Measurements from ENCODE around the gene VPS13D.

The VPS13D gene

GRCh38 chr1:12228979-12229378 lies 851 bp upstream of the VPS13D start:
- DNase-seq (ENCODE audit: low read depth in 3 of 3), result no peak

DNA sequence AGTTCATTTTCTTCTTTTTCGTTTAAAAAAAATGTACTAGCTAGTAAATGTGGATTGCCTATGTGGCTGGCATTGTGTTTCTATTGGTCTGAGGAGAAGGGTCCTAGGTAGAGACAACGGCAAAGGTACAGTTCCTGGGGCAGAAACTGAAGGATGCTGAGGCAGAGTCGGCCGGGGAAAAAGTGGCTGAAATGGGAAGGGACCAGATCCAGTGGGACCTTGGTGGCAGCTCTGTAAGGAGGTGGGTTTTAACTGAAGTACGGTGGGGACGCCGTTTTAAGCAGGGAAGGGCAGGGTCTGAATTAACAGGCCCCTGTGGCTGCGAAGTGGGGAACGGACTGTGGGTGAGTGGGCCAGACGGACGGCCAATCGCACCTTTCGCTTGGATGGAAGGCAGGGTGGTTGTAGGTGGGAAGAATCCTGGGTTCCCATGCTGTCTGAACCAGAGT lies 420 bp upstream of the VPS13D start:
- no peak for DNase-seq (ENCODE audit: low read depth in 3 of 3)

- no peak for DNase-seq (ENCODE audit: low read depth in 3 of 3)
Measured at GRCh38 chr1:12230549-12231275, 882 bp downstream of the VPS13D start.

DNA sequence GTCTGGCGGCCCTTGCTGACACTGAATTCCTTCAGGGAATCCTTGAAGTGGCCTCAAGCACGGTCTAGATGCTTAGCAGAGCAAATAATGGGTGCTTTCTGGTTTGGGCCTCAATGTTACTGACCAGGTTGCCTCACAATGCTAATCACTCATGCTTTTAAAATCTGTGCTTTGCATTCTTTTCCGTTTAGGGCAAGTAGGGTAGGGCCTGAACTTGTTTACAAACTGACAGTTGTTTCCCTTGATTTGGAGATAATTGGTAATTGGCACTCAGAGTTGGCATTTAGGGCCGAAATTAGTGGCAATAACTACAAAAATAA lies 1.4 kb downstream of the VPS13D start:
- no peak for DNase-seq (ENCODE audit: low read depth in 3 of 3)

GRCh38 chr1:12232221-12232620 lies 2.4 kb downstream of the VPS13D start:
- DNase-seq (ENCODE audit: low read depth in 3 of 3), result no peak

GRCh38 chr1:12244078-12244477 lies 14.2 kb downstream of the VPS13D start:
- no peak for DNase-seq (ENCODE audit: low read depth in 3 of 3)

GRCh38 chr1:12244585-12244984 lies 14.8 kb downstream of the VPS13D start:
- no peak for DNase-seq (ENCODE audit: low read depth in 3 of 3)

GRCh38 chr1:12245116-12245515 lies 15.3 kb downstream of the VPS13D start:
- no peak for DNase-seq (ENCODE audit: low read depth in 3 of 3)

DNA sequence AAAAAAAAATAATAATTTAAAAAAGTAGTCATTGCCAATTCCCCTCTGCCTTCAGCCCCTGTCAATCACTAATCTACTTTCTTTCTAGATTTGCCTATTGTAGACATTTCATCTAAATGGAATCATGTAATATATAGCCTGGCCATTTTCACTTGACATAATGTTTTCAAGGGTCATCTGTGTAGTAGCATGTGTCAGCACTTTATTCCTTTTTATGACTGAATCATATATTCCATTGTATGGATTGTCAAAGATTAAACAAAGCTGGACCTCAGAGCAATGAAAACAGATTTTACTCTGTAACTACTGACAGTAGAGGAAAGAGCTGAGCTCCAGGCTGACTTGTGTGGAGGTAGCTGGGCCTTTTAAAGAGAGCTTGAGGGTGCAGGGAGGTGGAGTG lies 15.9 kb downstream of the VPS13D start:
- DNase-seq (ENCODE audit: low read depth in 3 of 3), result no peak

- DNase-seq (ENCODE audit: low read depth in 3 of 3), result no peak
Measured at GRCh38 chr1:12246584-12246983, 16.8 kb downstream of the VPS13D start.

GRCh38 chr1:12249181-12249580 lies 19.4 kb downstream of the VPS13D start:
- DNase-seq (ENCODE audit: low read depth in 3 of 3), result no peak

GRCh38 chr1:12249748-12250147 lies 19.9 kb downstream of the VPS13D start:
- no peak for DNase-seq (ENCODE audit: low read depth in 3 of 3)

GRCh38 chr1:12251442-12251841 lies 21.6 kb downstream of the VPS13D start:
- no peak for DNase-seq (ENCODE audit: low read depth in 3 of 3)

- no peak for DNase-seq (ENCODE audit: low read depth in 3 of 3)
Measured at GRCh38 chr1:12255913-12256312, 26.1 kb downstream of the VPS13D start.

- DNase-seq (ENCODE audit: low read depth in 3 of 3), result no peak
Measured at GRCh38 chr1:12258272-12258671, 28.4 kb downstream of the VPS13D start.

DNA sequence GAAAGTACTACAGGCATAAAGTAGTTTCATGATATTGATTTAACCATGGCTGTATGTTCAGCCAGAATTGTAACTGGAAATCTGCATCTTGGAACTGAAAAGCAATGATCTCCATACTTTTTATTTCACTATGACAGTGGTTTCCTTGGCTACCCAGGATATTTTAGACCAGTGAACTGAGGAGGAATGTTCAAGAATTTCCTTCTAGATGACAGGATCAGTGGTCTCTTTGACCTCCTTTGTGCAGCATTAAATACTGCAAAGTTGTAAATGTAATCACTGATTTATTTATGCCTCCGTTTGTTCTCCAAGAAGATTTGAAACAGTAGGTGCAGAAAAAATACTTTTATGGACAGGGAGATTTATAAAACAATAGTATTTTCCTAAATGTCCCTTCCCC lies 39.5 kb downstream of the VPS13D start:
- DNase-seq (ENCODE audit: low read depth in 3 of 3), result no peak

DNA sequence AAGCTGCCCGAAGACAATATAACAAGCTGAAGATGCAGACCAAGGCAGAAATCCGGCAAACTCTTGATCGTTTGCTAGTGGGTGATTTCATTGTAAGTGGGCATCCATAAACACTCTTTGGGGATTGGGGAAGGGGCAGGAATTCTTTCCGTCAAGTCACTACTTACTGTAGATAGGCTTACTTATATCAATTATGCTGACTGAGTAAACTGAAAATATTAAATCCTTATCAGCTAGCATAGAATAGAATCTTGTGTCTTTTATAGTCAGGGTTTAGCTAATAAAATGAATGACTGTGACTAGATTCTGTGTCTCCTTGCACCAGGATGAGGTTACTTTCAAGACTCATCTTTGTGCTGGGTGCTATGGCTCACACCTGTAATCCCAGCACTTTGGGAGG lies 41.2 kb downstream of the VPS13D start:
- no peak for DNase-seq (ENCODE audit: low read depth in 3 of 3)

DNA sequence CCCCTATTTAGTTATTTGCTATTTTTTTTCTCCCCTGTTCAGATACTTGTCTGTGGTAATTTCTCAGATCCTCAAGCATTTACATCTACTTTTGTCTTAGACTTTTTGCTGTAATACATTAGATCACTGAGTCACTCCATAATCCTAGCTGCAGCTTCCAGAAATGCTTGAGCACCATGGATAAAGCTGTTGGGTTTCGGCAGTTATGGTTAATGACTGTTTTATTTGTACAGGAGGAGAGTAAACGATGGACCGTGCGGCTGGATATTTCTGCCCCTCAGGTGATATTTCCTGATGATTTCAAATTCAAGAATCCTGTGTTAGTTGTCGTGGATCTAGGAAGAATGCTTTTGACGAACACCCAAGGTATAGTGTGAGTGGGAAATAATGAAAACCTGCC lies 42.9 kb downstream of the VPS13D start:
- DNase-seq (ENCODE audit: low read depth in 3 of 3), result no peak

DNA sequence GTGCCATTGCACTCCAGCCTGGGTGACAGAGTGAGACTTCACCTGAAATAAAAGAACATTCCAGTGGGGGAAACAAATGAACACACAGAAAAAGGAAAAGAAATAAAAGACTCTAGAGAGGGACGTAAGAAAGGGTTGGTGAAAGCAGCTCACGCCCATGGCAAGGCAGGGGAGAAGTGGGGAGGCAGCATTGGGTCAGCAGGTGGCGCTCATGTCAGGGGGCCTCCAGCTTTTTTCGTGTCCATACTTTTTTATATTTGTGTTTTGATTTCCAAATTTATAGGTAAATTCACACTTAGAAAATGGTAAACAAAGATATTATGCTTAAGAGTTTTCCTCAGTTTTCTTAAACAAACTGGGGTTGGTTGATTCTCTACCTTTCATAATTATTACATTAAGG lies 45.5 kb downstream of the VPS13D start:
- DNase-seq (ENCODE audit: low read depth in 3 of 3), result peak in 2 of 3 experiments; percentile 13 to 21

DNA sequence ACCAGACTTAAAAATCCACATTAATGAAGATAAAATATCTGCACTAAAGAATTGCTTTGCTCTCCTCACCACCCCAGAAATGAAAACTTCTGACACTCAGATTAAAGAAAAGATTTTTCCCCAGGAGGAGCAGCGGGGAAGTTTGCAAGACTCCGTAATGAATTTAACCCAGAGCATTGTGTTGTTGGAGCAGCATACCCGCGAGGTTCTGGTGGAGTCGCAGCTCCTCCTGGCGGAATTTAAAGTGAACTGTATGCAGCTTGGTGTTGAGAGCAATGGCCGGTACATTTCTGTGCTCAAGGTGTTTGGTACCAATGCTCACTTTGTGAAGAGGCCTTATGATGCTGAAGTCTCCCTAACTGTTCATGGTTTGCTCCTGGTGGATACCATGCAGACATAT lies 46.4 kb downstream of the VPS13D start:
- no peak for DNase-seq (ENCODE audit: low read depth in 3 of 3)

DNA sequence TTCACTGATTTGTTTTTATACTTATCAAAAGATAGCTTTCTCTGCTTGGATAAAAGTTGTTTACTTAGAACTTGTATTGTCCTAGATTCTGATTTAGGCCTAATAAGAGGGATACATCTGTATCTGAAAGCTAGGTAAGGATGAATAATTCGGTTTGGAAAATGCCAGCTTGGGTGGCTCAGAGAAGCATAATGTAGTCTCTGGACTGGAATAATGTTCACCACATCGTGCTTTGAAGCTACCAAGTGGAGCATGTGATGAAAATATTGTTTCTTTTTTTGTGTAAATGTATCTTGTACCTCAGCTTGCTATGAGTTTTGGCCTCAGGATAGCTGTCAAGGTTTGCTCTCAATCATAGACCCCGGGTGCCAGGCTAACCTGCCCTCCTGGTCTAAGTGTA lies 49.2 kb downstream of the VPS13D start:
- no peak for DNase-seq (ENCODE audit: low read depth in 3 of 3)

GRCh38 chr1:12279728-12280464 lies 50.1 kb downstream of the VPS13D start:
- no peak for DNase-seq (ENCODE audit: low read depth in 3 of 3)

DNA sequence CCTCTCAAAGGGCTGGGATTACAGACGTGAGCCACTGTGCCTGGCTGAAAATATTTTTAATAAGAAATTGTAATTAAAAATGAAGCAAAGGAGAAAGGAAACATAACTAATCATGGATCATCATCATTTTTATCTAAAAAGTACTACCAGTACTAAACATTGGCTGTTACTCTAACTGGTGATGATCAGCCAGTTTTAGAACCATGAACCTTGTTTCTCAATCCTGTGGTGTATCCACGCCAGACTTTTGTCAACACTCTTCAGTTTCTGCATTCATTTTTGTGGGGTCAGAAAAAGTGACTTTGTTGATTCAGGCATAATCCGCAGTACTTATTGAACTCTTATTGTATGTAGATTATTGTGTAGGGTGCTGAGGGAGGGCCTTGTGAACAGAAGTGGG lies 52.3 kb downstream of the VPS13D start:
- DNase-seq (ENCODE audit: low read depth in 3 of 3), result no peak

GRCh38 chr1:12284486-12284885 lies 54.7 kb downstream of the VPS13D start:
- DNase-seq (ENCODE audit: low read depth in 3 of 3), result no peak
